Gastroesophageal sphincter (tissue), 3 donors: ENCODE measurements around the gene PERP.

ENCODE experiments used
- CTCF ChIP-seq, 4 experiments: fragments of 200-600 bp in 2 of 4; fragments of 450-650 bp in 2 of 4; sonication (generic) in 1 of 4; IDR thresholded peaks; one replicate each; pipeline ENCODE4 v1.5.1; 2017 to 2019; ENCODE audit warnings: antibody characterized with exemption in 4 of 4, mild to moderate bottlenecking in 2 of 4, moderate library complexity in 2 of 4
- POLR2A ChIP-seq, 2 donors: fragments of 450-650 bp; IDR thresholded peaks; one replicate each; pipeline ENCODE4 v1.6.1; 2017; ENCODE audit warnings: antibody characterized with exemption in 2 of 2, mild to moderate bottlenecking in 2 of 2, moderate library complexity in 1 of 2

GRCh38 chr6:138084904-138085838, 22.0 kb downstream of the PERP start:
- TF ChIP-seq POLR2A (IDR thresholded peaks at IDR 0.05) (no peak), CTCF (IDR thresholded peaks at IDR 0.05) (no peak)
